ENCODE results near the gene COL19A1.

The COL19A1 gene

DNA sequence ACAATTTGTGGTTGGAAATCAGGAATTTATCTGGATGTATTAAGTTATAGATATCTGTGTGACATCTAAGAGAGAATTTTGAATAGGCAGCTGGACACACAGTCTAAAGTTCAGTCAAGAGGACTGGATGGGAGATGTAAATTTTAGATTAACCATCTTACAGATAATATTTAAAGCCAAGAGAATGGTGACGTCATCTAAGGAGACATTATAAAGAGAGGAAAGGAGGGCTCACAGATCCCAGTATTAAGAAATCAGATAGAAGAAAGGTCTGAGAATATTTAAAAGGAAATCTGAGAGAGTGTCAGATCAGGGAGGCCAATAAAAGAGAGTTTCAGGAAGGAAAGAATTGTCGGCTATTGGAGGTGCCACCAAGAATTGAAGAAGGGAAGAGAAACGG is 9.4 kb downstream of the COL19A1 start:
- no peaks in the 10 kb centered on the region for H3K36me3 ChIP-seq (ENCODE audit: low read length)
- H3K79me2 ChIP-seq (ENCODE audit: insufficient read depth, low read length): no peaks in the 10 kb centered on the region
- H3K27ac ChIP-seq (ENCODE audit: low read depth, low read length): no peak overlapping the region
- no peaks in the 10 kb centered on the region; the same call in 1 of the 2 replicates for H3F3A ChIP-seq (ENCODE audit: insufficient read depth)
- H3K9me3 ChIP-seq (ENCODE audit: insufficient read depth, low read length): no peaks in the 10 kb centered on the region
- H3K27me3 ChIP-seq (ENCODE audit: low read length): no peaks in the 10 kb centered on the region
- TF ChIP-seq, protein P1, sequence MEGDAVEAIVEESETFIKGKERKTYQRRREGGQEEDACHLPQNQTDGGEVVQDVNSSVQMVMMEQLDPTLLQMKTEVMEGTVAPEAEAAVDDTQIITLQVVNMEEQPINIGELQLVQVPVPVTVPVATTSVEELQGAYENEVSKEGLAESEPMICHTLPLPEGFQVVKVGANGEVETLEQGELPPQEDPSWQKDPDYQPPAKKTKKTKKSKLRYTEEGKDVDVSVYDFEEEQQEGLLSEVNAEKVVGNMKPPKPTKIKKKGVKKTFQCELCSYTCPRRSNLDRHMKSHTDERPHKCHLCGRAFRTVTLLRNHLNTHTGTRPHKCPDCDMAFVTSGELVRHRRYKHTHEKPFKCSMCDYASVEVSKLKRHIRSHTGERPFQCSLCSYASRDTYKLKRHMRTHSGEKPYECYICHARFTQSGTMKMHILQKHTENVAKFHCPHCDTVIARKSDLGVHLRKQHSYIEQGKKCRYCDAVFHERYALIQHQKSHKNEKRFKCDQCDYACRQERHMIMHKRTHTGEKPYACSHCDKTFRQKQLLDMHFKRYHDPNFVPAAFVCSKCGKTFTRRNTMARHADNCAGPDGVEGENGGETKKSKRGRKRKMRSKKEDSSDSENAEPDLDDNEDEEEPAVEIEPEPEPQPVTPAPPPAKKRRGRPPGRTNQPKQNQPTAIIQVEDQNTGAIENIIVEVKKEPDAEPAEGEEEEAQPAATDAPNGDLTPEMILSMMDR (IDR thresholded peaks at IDR 0.05; ENCODE audit: insufficient read depth, low read length, poor library complexity, severe bottlenecking): no peak
- no peak for TF ChIP-seq EZH2phosphoT487 (conservative IDR thresholded peaks at IDR 0.05; ENCODE audit: low read length)
- no peak overlapping the region for H3K4me2 ChIP-seq (ENCODE audit: low read depth, low read length, poor library complexity, severe bottlenecking)
- no peak overlapping the region for H2AFZ ChIP-seq (ENCODE audit: low read depth, low read length, severe bottlenecking)
- no peaks in the 10 kb centered on the region for H4K20me1 ChIP-seq (ENCODE audit: low read depth, low read length)
- no peak overlapping the region for H3K4me3 ChIP-seq (ENCODE audit: insufficient read depth, low read length, poor library complexity, severe bottlenecking)
- no peaks in the 10 kb centered on the region for H3K9me2 ChIP-seq (replicated peaks; ENCODE audit: insufficient read depth, low read length)
- H3K9ac ChIP-seq (ENCODE audit: low read length): no peak overlapping the region

DNA sequence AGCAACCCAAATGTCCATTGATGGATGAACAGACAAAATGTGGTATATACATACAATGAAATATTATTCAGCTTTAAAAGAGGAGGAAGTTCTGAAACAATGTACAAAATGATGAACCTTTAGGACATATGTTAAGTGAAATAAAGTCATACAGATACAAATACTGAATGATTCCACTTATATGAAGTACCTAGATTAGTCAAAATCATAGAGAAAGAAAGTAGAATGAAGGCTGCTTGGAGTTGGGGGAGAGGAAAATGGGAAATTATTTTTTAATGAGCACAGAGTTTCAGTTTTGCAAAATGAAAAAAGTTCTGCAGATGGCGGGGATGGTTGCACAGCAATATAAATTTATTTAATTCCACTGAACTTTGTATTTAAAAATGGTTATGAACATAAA is 12.4 kb downstream of the COL19A1 start:
- H3K27ac ChIP-seq (ENCODE audit: low read depth, low read length): no peak overlapping the region
- TF ChIP-seq EZH2phosphoT487 (conservative IDR thresholded peaks at IDR 0.05; ENCODE audit: low read length): no peak
- TF ChIP-seq, protein P1 (IDR thresholded peaks at IDR 0.05; ENCODE audit: insufficient read depth, low read length, poor library complexity, severe bottlenecking): no peak

DNA sequence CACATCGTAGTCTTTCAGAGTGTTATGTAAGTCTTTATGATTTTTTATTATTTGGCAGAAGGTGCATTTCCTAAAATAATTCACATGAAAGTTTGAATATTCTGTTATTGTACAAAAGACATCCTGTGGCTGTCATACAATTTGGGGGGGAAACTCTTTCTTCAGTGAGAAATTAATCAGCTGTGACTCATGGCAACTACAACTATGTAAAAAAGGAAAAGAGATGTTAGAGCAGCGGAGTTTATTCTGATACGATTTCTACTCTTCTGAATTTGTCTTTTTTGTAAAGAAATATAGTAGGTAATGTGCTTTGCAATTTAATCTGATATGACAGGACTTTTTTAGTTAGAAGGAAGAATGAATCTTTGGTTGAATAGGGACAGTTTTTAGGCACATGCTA is 14.2 kb downstream of the COL19A1 start:
- H3K9me3 ChIP-seq (ENCODE audit: insufficient read depth, low read length): no peaks in the 10 kb centered on the region
- H3K36me3 ChIP-seq (ENCODE audit: low read length): no peaks in the 10 kb centered on the region
- no peaks in the 10 kb centered on the region for H3K79me2 ChIP-seq (ENCODE audit: insufficient read depth, low read length)
- no peaks in the 10 kb centered on the region for H3K27me3 ChIP-seq (ENCODE audit: low read length)
- H3K9me2 ChIP-seq (replicated peaks; ENCODE audit: insufficient read depth, low read length): no peaks in the 10 kb centered on the region
- no peaks in the 10 kb centered on the region for H4K20me1 ChIP-seq (ENCODE audit: low read depth, low read length)
- H3F3A ChIP-seq (ENCODE audit: insufficient read depth): peaks cover 6% of the 10 kb centered on the region; the same call in 1 of the 2 replicates
- TF ChIP-seq, protein P1 (IDR thresholded peaks at IDR 0.05; ENCODE audit: insufficient read depth, low read length, poor library complexity, severe bottlenecking): no peak
- TF ChIP-seq EZH2phosphoT487 (conservative IDR thresholded peaks at IDR 0.05; ENCODE audit: low read length): no peak
- H3K9ac ChIP-seq (ENCODE audit: low read length): peak overlapping the region; percentile 20; the same call in 1 of the 2 replicates
- peak overlapping the region; percentile 76 for H3K4me2 ChIP-seq (ENCODE audit: low read depth, low read length, poor library complexity, severe bottlenecking)
- no peak overlapping the region for H2AFZ ChIP-seq (ENCODE audit: low read depth, low read length, severe bottlenecking)
- peak overlapping the region; percentile 25 for H3K4me3 ChIP-seq (ENCODE audit: insufficient read depth, low read length, poor library complexity, severe bottlenecking)
- H3K27ac ChIP-seq (ENCODE audit: low read depth, low read length): peak overlapping the region; percentile 59

More for the DNA sequence above, 12.4 kb downstream of the COL19A1 start:
- no peaks in the 10 kb centered on the region for H3K27me3 ChIP-seq (ENCODE audit: low read length)
- no peaks in the 10 kb centered on the region for H4K20me1 ChIP-seq (ENCODE audit: low read depth, low read length)
- H3K36me3 ChIP-seq (ENCODE audit: low read length): no peaks in the 10 kb centered on the region
- H3K9ac ChIP-seq (ENCODE audit: low read length): no peak overlapping the region
- no peak overlapping the region for H3K4me3 ChIP-seq (ENCODE audit: insufficient read depth, low read length, poor library complexity, severe bottlenecking)
- no peak overlapping the region for H2AFZ ChIP-seq (ENCODE audit: low read depth, low read length, severe bottlenecking)
- H3K79me2 ChIP-seq (ENCODE audit: insufficient read depth, low read length): no peaks in the 10 kb centered on the region
- no peaks in the 10 kb centered on the region for H3K9me3 ChIP-seq (ENCODE audit: insufficient read depth, low read length)
- H3F3A ChIP-seq (ENCODE audit: insufficient read depth): peaks cover 6% of the 10 kb centered on the region; the same call in 1 of the 2 replicates
- no peak overlapping the region for H3K4me2 ChIP-seq (ENCODE audit: low read depth, low read length, poor library complexity, severe bottlenecking)
- no peaks in the 10 kb centered on the region for H3K9me2 ChIP-seq (replicated peaks; ENCODE audit: insufficient read depth, low read length)

Data from SU-DHL-6 (cell line).